Liver (tissue), 3 donors: Measurements from ENCODE around the gene VARS1.
"Not testable (repeated sequence)": the region's sequence is repeated elsewhere in the genome, so short reads cannot be mapped to it uniquely, and the experiment has no call there.

Experiments
- ATF3 ChIP-seq: IDR thresholded peaks from 2 replicates; pipeline ENCODE4 v1.6.1; 2016; ENCODE audit warnings: antibody characterized with exemption
- FOXA1 ChIP-seq: IDR thresholded peaks from 2 replicates; pipeline ENCODE4 v1.6.1; 2016; ENCODE audit warnings: antibody characterized with exemption
- GABPA ChIP-seq, 2 donors: IDR thresholded peaks in 1 of 2; conservative IDR thresholded peaks in 1 of 2; 2 replicates each; pipeline ENCODE4 v1.6.1; 2016; ENCODE audit warnings: antibody characterized with exemption in 2 of 2, mild to moderate bottlenecking in 1 of 2, moderate library complexity in 1 of 2
- JUND ChIP-seq, 2 donors: IDR thresholded peaks; 2 replicates each; pipeline ENCODE4 v1.6.1; 2016; ENCODE audit warnings: antibody characterized with exemption in 2 of 2
- MAX ChIP-seq: IDR thresholded peaks from 2 replicates; pipeline ENCODE4 v1.6.1; 2016; ENCODE audit warnings: antibody characterized with exemption
- NR2F2 ChIP-seq: IDR thresholded peaks from 2 replicates; pipeline ENCODE4 v1.6.1; 2016; ENCODE audit warnings: antibody characterized with exemption
- RAD21 ChIP-seq, 2 donors: IDR thresholded peaks; 2 replicates each; pipeline ENCODE4 v1.6.1; 2016; ENCODE audit warnings: antibody characterized with exemption in 2 of 2, mild to moderate bottlenecking in 2 of 2
- RXRA ChIP-seq, 2 donors: IDR thresholded peaks; 2 replicates each; pipeline ENCODE4 v1.6.1; 2017 to 2018; ENCODE audit warnings: antibody characterized with exemption in 2 of 2, mild to moderate bottlenecking in 1 of 2
- SP1 ChIP-seq: IDR thresholded peaks from 2 replicates; pipeline ENCODE4 v1.6.1; 2018; ENCODE audit warnings: antibody characterized with exemption, mild to moderate bottlenecking
- TAF1 ChIP-seq: conservative IDR thresholded peaks from 2 replicates; pipeline ENCODE4 v1.6.1; 2016; ENCODE audit warnings: antibody characterized with exemption, mild to moderate bottlenecking
- YY1 ChIP-seq: IDR thresholded peaks from 2 replicates; pipeline ENCODE4 v1.6.1; 2016; ENCODE audit warnings: antibody characterized with exemption, mild to moderate bottlenecking
- ZBTB33 ChIP-seq: IDR thresholded peaks from 2 replicates; pipeline ENCODE4 v1.6.1; 2016; ENCODE audit warnings: antibody characterized with exemption
- TF ChIP-seq, protein P1 (sequence below): fragments of 150-350 bp; IDR thresholded peaks from 2 replicates; pipeline ENCODE4 v1.5.1; 2017; ENCODE audit warnings: improper control_type of control experiment, low read depth, low read length; ENCODE audit not compliant: missing input control
- TF ChIP-seq, protein P2 (sequence below): IDR thresholded peaks from 2 replicates; pipeline ENCODE4 v1.6.1; 2016; ENCODE audit warnings: antibody characterized with exemption, mild to moderate bottlenecking
- donor health status: healthy.
- donor health status: healthy.

- TF ChIP-seq, protein P1, sequence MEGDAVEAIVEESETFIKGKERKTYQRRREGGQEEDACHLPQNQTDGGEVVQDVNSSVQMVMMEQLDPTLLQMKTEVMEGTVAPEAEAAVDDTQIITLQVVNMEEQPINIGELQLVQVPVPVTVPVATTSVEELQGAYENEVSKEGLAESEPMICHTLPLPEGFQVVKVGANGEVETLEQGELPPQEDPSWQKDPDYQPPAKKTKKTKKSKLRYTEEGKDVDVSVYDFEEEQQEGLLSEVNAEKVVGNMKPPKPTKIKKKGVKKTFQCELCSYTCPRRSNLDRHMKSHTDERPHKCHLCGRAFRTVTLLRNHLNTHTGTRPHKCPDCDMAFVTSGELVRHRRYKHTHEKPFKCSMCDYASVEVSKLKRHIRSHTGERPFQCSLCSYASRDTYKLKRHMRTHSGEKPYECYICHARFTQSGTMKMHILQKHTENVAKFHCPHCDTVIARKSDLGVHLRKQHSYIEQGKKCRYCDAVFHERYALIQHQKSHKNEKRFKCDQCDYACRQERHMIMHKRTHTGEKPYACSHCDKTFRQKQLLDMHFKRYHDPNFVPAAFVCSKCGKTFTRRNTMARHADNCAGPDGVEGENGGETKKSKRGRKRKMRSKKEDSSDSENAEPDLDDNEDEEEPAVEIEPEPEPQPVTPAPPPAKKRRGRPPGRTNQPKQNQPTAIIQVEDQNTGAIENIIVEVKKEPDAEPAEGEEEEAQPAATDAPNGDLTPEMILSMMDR = not testable (repeated sequence)
- TF ChIP-seq ZBTB33; RAD21 (IDR thresholded peaks at IDR 0.05); ATF3; NR2F2; YY1; TAF1; MAX; GABPA (IDR thresholded peaks at IDR 0.05 in 1 of 2, conservative IDR thresholded peaks at IDR 0.05 in 1 of 2); FOXA1; SP1: not testable (repeated sequence)
- TF ChIP-seq JUND (IDR thresholded peaks at IDR 0.05) = peak in 1 of 2 donors; percentile 4
- TF ChIP-seq, protein P2, sequence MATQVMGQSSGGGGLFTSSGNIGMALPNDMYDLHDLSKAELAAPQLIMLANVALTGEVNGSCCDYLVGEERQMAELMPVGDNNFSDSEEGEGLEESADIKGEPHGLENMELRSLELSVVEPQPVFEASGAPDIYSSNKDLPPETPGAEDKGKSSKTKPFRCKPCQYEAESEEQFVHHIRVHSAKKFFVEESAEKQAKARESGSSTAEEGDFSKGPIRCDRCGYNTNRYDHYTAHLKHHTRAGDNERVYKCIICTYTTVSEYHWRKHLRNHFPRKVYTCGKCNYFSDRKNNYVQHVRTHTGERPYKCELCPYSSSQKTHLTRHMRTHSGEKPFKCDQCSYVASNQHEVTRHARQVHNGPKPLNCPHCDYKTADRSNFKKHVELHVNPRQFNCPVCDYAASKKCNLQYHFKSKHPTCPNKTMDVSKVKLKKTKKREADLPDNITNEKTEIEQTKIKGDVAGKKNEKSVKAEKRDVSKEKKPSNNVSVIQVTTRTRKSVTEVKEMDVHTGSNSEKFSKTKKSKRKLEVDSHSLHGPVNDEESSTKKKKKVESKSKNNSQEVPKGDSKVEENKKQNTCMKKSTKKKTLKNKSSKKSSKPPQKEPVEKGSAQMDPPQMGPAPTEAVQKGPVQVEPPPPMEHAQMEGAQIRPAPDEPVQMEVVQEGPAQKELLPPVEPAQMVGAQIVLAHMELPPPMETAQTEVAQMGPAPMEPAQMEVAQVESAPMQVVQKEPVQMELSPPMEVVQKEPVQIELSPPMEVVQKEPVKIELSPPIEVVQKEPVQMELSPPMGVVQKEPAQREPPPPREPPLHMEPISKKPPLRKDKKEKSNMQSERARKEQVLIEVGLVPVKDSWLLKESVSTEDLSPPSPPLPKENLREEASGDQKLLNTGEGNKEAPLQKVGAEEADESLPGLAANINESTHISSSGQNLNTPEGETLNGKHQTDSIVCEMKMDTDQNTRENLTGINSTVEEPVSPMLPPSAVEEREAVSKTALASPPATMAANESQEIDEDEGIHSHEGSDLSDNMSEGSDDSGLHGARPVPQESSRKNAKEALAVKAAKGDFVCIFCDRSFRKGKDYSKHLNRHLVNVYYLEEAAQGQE = not testable (repeated sequence)
- peak in 1 of 2 donors; percentile 36 for TF ChIP-seq RXRA (IDR thresholded peaks at IDR 0.05)
Measured at GRCh38 chr6:31817929-31818511, 22.5 kb upstream of the VARS1 start.
